ENCODE results near the gene WASL.

DNA sequence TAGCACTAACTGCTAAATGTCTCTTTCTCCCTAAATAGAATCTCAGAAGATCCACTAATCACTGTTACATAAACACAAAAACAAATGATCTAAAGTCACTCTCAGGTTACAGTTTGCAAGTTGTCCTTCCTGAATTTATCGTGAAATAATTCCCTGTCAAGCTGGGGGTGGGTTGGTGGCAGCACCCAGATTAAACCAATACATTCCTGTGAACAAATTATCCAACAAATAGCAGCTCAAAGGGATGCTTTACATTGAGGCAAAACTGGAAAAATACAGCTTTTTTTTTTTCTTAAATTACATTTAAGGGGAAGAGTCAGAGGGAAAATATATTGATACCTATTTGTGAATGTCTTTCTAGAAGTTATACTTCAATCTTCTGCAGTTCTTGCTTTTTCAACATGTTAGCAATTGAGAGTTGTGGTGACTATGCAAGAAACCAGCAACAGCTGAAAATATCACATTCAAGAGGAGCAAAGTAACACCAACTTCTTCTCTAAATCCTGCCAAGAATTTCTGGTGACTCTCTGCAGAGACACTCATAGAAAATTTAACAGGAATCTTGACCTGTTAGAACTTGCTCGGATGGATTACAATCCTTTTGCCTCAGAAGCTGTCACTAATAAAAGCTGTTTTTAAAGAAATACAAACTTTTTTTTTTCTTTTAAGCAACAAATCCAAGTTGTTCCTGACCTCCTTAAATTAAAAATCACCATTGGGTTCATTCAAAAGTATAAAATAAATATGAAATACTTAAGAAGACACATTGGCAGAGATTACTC, 74.2 kb downstream of the WASL start:
- TF ChIP-seq, protein P1, sequence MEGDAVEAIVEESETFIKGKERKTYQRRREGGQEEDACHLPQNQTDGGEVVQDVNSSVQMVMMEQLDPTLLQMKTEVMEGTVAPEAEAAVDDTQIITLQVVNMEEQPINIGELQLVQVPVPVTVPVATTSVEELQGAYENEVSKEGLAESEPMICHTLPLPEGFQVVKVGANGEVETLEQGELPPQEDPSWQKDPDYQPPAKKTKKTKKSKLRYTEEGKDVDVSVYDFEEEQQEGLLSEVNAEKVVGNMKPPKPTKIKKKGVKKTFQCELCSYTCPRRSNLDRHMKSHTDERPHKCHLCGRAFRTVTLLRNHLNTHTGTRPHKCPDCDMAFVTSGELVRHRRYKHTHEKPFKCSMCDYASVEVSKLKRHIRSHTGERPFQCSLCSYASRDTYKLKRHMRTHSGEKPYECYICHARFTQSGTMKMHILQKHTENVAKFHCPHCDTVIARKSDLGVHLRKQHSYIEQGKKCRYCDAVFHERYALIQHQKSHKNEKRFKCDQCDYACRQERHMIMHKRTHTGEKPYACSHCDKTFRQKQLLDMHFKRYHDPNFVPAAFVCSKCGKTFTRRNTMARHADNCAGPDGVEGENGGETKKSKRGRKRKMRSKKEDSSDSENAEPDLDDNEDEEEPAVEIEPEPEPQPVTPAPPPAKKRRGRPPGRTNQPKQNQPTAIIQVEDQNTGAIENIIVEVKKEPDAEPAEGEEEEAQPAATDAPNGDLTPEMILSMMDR (IDR thresholded peaks at IDR 0.05; ENCODE audit: poor library complexity, severe bottlenecking) = no peak
- no peak for TF ChIP-seq EZH2 (IDR thresholded peaks at IDR 0.05; ENCODE audit: borderline replicate concordance, insufficient read depth, low read length, poor library complexity, severe bottlenecking)

Data from neural cell (in vitro differentiated cells).